K562 (cell line): ENCODE data around the gene CFP. TPM values are rescaled to one million over a fixed set of nuclear protein-coding genes. Genes with fewer than 3 reads are reported as not detected.

Experiments
- GATA2 ChIP-seq: sonication (generic); formaldehyde crosslinking; IDR thresholded peaks from 2 replicates; pipeline ENCODE4 v1.4.0; 2020; ENCODE audit warnings: mild to moderate bottlenecking, missing genetic modification reagents
- HDAC2 ChIP-seq: fragments of 450-650 bp; IDR thresholded peaks from 2 replicates; pipeline ENCODE4 v1.6.1; 2016; ENCODE audit warnings: mild to moderate bottlenecking
- TAF9B ChIP-seq: fragments of 450-650 bp; IDR thresholded peaks from 2 replicates; pipeline ENCODE4 v1.6.1; 2018; ENCODE audit warnings: mild to moderate bottlenecking; ENCODE audit not compliant: partially characterized antibody
- polyA plus RNA-seq, 8 experiments: library from polyadenylated mRNA; depleted of rRNA in 4 of 8; stranded (reverse) in 5 of 8; unstranded in 3 of 8; fragments of >200 nt; fragmentation: Nextera tagmentation in 2 of 8; fragmentation: Illumina TruSeq in 1 of 8; extraction: Ambion mirVana in 2 of 8; extraction: Trizol in 1 of 8; gene quantifications; 2 replicates each; pipeline versions ENCODE4 v1.2.1 to v1.2.3, GENCODE V29; 2011 to 2014; ENCODE audit warnings: inconsistent platforms in 1 of 8, missing spikeins in 1 of 8
- total RNA-seq, 7 experiments: library from RNA; depleted of rRNA in 6 of 7; stranded (reverse); fragments of >200 nt in 6 of 7; fragmentation: Illumina TruSeq in 2 of 7; extraction: Trizol in 2 of 7; gene quantifications; 2 replicates each; pipeline versions ENCODE4 v1.2.1 to v1.2.3, GENCODE V29; 2011 to 2021; ENCODE audit warnings: low replicate concordance in 1 of 7
- TF ChIP-seq, protein P1 (sequence below): fragments of 200-800 bp; sonication (Bioruptor generic); IDR thresholded peaks from 2 replicates; pipeline ENCODE4 v1.6.1; 2017; ENCODE audit warnings: missing genetic modification characterization, missing compliant biosample characterization
- TF ChIP-seq, protein P2 (sequence below), 2 experiments: fragments of 450-650 bp; conservative IDR thresholded peaks; 2 replicates each; pipeline ENCODE4 v1.6.1; 2017; ENCODE audit warnings: mild to moderate bottlenecking in 2 of 2, moderate library complexity in 2 of 2

The CFP gene
- total and polyA plus RNA-seq, 9 of the 15 experiments (the other 6 are each of a cell fraction or from before 2014, with no cell fraction given): 0.18 to 2.0 (median 0.55) TPM

DNA sequence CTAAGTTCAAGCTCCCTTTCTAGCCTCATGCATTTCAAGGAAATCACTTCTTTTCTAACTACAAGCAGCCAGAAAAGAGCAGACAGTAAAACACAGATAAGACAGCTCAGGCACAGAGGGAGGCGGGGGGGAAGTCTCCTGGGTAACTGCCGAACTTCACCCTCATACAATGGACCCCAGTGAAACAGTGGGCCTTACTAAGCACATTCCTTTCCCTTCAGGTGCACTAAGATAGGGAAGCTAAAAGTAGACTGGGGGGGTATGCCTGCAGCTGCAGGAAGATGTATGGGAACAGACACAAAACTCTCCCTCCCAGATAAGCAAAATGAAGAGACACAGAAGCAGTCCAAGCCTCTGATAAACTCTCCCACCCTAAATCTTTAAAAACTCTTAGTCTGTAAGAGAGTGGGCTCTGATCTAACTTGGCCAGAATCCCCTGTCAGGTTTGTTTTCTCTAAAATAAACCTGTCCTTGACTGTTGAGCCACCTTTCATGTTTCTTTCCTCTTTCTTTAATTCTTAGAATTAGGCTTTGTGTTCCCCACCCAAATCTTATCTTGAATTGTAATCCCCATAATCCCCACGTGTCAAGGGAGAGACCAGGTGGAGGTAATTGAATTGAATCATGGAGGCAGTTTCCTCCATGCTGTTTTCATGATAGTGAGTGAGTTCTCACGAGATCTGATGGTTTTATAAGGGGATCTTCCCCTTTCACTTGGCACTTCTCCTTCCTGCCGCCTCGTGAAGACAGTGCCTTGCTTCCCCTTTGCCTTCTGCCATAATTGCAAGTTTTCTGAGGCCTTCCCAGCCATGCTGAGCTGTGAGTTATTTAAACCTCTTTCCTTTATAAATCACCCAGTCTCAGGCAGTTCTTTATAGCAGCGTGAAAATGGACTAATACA lies 46.5 kb upstream of the CFP start (continued):
- TF ChIP-seq, protein P1, sequence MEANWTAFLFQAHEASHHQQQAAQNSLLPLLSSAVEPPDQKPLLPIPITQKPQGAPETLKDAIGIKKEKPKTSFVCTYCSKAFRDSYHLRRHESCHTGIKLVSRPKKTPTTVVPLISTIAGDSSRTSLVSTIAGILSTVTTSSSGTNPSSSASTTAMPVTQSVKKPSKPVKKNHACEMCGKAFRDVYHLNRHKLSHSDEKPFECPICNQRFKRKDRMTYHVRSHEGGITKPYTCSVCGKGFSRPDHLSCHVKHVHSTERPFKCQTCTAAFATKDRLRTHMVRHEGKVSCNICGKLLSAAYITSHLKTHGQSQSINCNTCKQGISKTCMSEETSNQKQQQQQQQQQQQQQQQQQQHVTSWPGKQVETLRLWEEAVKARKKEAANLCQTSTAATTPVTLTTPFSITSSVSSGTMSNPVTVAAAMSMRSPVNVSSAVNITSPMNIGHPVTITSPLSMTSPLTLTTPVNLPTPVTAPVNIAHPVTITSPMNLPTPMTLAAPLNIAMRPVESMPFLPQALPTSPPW (CRISPR knock-in tag): peak; percentile 68
- peak; percentile 48 for TF ChIP-seq TAF9B
- TF ChIP-seq HDAC2: peak; percentile 41; the same call in 1 of the 2 replicates
- TF ChIP-seq, protein P2, sequence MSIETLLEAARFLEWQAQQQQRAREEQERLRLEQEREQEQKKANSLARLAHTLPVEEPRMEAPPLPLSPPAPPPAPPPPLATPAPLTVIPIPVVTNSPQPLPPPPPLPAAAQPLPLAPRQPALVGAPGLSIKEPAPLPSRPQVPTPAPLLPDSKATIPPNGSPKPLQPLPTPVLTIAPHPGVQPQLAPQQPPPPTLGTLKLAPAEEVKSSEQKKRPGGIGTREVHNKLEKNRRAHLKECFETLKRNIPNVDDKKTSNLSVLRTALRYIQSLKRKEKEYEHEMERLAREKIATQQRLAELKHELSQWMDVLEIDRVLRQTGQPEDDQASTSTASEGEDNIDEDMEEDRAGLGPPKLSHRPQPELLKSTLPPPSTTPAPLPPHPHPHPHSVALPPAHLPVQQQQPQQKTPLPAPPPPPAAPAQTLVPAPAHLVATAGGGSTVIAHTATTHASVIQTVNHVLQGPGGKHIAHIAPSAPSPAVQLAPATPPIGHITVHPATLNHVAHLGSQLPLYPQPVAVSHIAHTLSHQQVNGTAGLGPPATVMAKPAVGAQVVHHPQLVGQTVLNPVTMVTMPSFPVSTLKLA (conservative IDR thresholded peaks at IDR 0.05): peak in 1 of 2 experiments; percentile 65; a peak in 1 of 4 replicates
- peak; percentile 76 for TF ChIP-seq GATA2 (CRISPR knock-in tag)
- TF ChIP-seq, all 486 proteins: peak for 86; not testable (repeated sequence) for 400
